ENCODE data around the gene PSMB11. TPM values are rescaled to one million over a fixed set of nuclear protein-coding genes. Genes with fewer than 3 reads are reported as not detected.

The PSMB11 gene
- total and polyA plus RNA-seq, 10 of the 15 experiments (the other 5 are each of a cell fraction or from before 2014, with no cell fraction given), result not detected

DNA sequence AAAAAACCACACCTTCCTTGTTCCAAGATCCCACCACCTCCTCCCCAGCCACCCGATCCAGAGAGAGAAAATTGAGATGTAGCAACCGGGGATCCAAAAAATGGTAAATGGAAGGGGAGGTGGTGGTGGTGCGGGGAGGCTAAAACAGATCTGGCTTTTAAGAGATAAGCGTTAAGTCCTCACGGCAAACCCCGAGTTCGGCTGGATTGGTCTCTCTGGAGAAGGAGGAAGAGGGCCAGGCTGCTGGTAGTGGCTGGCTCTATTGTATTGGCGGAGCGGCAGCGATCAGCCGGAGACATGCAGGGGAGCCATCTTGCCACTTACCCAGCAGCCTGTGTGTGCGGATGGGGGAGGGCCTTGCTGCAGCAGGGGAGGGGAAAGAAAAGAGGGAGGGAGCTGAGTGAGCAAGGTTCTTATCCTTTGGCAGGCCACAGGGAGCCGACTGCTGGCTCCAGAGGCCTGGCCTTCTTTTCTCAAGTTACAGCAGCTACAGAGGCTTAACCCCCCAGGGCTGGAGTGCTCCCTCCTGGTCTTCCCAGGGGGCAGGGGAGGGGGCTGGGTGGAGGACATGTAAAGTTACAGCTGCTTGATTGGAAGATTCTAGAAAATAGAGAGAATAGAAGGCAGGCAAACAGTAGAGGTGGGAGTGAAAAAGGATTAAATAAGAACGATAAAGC, 29.4 kb downstream of the PSMB11 start (continued):
- TF ChIP-seq ZBED1 (IDR thresholded peaks at IDR 0.05; ENCODE audit: borderline replicate concordance) (no peak), LARP7 (IDR thresholded peaks at IDR 0.05) (0 out of 2 replicates have a peak, but pooled peaks have one; percentile 13), SMARCA5 (IDR thresholded peaks at IDR 0.05) (0 out of 2 replicates have a peak, but pooled peaks have one; percentile 65), KAT2A (conservative IDR thresholded peaks at IDR 0.05; ENCODE audit: control insufficient read depth, low read depth, low read length) (no peak)

DNA sequence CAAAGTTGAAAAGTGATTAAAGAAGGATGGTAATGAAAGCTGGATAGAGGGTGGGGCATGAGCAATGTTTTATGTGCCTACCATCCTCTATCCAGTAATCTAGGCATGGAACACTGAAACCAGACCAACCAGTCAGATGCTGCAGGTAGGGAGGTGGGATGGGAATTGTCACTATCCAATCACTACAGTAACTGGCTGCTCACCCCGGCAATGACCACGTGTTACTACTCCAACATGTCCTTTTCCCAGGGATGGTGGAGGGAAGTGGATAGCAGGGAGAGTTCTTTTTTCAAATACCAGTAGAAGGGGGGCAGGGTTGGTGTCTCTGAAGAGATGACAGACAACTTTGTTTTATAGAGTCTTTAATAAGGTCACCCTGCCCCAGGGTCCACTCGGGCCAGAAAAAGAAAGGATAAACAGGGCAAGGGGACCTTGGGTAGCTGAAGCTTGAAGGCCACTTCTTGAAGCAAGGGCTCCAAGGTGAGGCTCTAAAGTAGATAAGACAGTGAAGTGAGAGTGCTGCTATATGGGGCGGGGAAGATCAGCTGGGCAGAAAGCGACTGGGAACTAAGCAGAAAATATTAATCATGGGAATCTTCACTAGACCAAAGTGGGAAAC, 30.0 kb downstream of the PSMB11 start:
- in situ Hi-C loops (cut with MboI) (no loop called here), intact Hi-C loops (cut with micrococcal nuclease; ENCODE audit: unreplicated experiment) (no loop called here)
- ATAC-seq, result no peak
- H3K4me3 ChIP-seq, result no peak overlapping the region
- BruUV-seq (replicated peaks), result no TSS peak
- H3K9ac ChIP-seq (ENCODE audit: control insufficient read depth, insufficient read depth, low read length), result no peak overlapping the region
- H2AFZ ChIP-seq (ENCODE audit: control insufficient read depth, low read depth, low read length), result no peak overlapping the region
- ChIA-PET SMC1A (ENCODE audit: uncharacterized antibody, unreplicated experiment) (interaction anchor here (0.8 to 3.2 kb wide), 10 partner anchors 9 to 249 kb away, joined by 3 to 13 read pairs (median 4); partner anchors contain the start of genes ACIN1, C14orf119 and PABPN1), CTCF (interaction anchor here (0.6 to 3.7 kb wide), 24 partner anchors 9 to 231 kb away, joined by 3 to 36 read pairs (median 6); partner anchors contain the start of genes ACIN1, AJUBA, C14orf119 and CDH24), POLR2A (interaction anchor here (0.8 to 3.7 kb wide), 4 partner anchors 23 to 183 kb away, joined by 3 to 19 read pairs (median 4); partner anchors contain the start of genes ACIN1 and C14orf119), RAD21 (ENCODE audit: unreplicated experiment) (interaction anchor here (1.0 to 2.3 kb wide), 10 partner anchors 14 to 142 kb away, joined by 3 to 23 read pairs (median 4); partner anchors contain the start of genes ACIN1, C14orf119 and CDH24)
- peaks cover 32% of the 10 kb centered on the region for H3K79me2 ChIP-seq (ENCODE audit: control insufficient read depth, insufficient read depth, low read length)
- H3K27me3 ChIP-seq (replicated peaks in 1 of 2; ENCODE audit: control insufficient read depth in 2 of 2, insufficient read depth in 2 of 2, low read length in 1 of 2), result no peaks in the 10 kb centered on the region
- FAIRE-seq, result no peak
- DNase-seq (ENCODE audit: low read depth, low spot score), result no peak
- H3K27ac ChIP-seq (ENCODE audit: control insufficient read depth, insufficient read depth), result no peak overlapping the region
- no peak overlapping the region for H3K4me2 ChIP-seq (ENCODE audit: control insufficient read depth, insufficient read depth)
- TF ChIP-seq MTA2 (IDR thresholded peaks at IDR 0.05; ENCODE audit: low read depth) (no peak), HCFC1 (IDR thresholded peaks at IDR 0.05; ENCODE audit: low read length) (no peak), RBBP5 (conservative IDR thresholded peaks at IDR 0.05) (no peak), SREBF1 (IDR thresholded peaks at IDR 0.05; ENCODE audit: low read length) (no peak), RAD21 (IDR thresholded peaks at IDR 0.05; ENCODE audit: insufficient read depth, low read depth, low read length) (no peak), FOXM1 (IDR thresholded peaks at IDR 0.05; ENCODE audit: low read depth, low read length) (no peak), KAT2A (conservative IDR thresholded peaks at IDR 0.05; ENCODE audit: control insufficient read depth, low read depth, low read length) (no peak)
- TF ChIP-seq, protein P1, sequence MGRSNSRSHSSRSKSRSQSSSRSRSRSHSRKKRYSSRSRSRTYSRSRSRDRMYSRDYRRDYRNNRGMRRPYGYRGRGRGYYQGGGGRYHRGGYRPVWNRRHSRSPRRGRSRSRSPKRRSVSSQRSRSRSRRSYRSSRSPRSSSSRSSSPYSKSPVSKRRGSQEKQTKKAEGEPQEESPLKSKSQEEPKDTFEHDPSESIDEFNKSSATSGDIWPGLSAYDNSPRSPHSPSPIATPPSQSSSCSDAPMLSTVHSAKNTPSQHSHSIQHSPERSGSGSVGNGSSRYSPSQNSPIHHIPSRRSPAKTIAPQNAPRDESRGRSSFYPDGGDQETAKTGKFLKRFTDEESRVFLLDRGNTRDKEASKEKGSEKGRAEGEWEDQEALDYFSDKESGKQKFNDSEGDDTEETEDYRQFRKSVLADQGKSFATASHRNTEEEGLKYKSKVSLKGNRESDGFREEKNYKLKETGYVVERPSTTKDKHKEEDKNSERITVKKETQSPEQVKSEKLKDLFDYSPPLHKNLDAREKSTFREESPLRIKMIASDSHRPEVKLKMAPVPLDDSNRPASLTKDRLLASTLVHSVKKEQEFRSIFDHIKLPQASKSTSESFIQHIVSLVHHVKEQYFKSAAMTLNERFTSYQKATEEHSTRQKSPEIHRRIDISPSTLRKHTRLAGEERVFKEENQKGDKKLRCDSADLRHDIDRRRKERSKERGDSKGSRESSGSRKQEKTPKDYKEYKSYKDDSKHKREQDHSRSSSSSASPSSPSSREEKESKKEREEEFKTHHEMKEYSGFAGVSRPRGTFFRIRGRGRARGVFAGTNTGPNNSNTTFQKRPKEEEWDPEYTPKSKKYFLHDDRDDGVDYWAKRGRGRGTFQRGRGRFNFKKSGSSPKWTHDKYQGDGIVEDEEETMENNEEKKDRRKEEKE (IDR thresholded peaks at IDR 0.05), result no peak
- 0 out of 2 replicates have a peak, but pooled peaks cover 6% of the 10 kb centered on the region for H4K20me1 ChIP-seq (ENCODE audit: control insufficient read depth, insufficient read depth)
- peaks cover 11% of the 10 kb centered on the region; the same call in 1 of the 2 replicates for H3K4me1 ChIP-seq (ENCODE audit: control insufficient read depth, insufficient read depth, low read length)
- H3K9me3 ChIP-seq (replicated peaks; ENCODE audit: control insufficient read depth, insufficient read depth, low read length), result no peaks in the 10 kb centered on the region
- peaks cover 16 to 36% of the 10 kb centered on the region in 2 experiments for H3K36me3 ChIP-seq (ENCODE audit: control insufficient read depth in 2 of 2, insufficient read depth in 2 of 2, low read length in 1 of 2)
- WGBS (ENCODE audit: insufficient coverage, insufficient replicate concordance, low lambda C conversion rate, missing lambda C conversion rate), result 98% methylated on average over 5 of the region's 5 CpGs
